K562 (cell line): Measurements from ENCODE around the gene ZNF627. TPM values are rescaled to one million over a fixed set of nuclear protein-coding genes. Genes with fewer than 3 reads are reported as not detected.

Experiments
- ATAC-seq: fragments of 200-7000 bp; cut with Tn5 transposase; 3 replicates; pipeline ENCODE4 v1.9.1; 2020; ENCODE audit warnings: moderate library complexity
- BruUV-seq: library from RNA; stranded (reverse); fragments of 400-500 nt; replicated peaks from 2 replicates; lab custom pipeline; 2021; lab: Mats Ljungman, UMichigan
- CTCF ChIA-PET: fragments of 300-600 bp; formaldehyde crosslinking; extraction: SDS; loops from one replicate; lab custom pipeline; 2021; ENCODE audit warnings: low intra/inter-chr PET ratio; lab: Yijun Ruan, JAX
- POLR2A ChIA-PET: fragments of 300-600, 350-650 bp; sonication (Branson Sonifier 250); formaldehyde crosslinking; extraction: SDS; loops from one replicate; lab custom pipeline; 2021; ENCODE audit warnings: antibody characterized with exemption, inconsistent platforms; lab: Yijun Ruan, JAX
- DNase-seq, 4 experiments: peaks; one replicate each; pipeline versions ENCODE4 v3.0.0 to v3.0.0-alpha.2; 2011 to 2018; ENCODE audit warnings: low spot score in 3 of 4, mixed read lengths in 3 of 4; ENCODE audit errors: extremely low read depth in 1 of 4
- FAIRE-seq: peaks from 2 replicates; lab custom pipeline; 2011; peaks lifted over from hg19 to GRCh38; lab: Jason Lieb, UNC
- H2AFZ ChIP-seq: 2 replicates; pipeline ENCODE4 v1.6.0; 2011; ENCODE audit warnings: low read depth, low read length, control low read depth, inconsistent platforms
- H3K27ac ChIP-seq: fragments of 200-600 bp; 3 replicates; pipeline ENCODE4 v1.8.0; 2011; ENCODE audit warnings: low read depth, mild to moderate bottlenecking, control low read depth, inconsistent platforms, low read length, moderate library complexity, mixed read lengths; ENCODE audit errors: extremely low read depth
- H3K27me3 ChIP-seq, 2 experiments: fragments of 300-600 bp in 1 of 2; 2 replicates in 1 of 2; 3 replicates in 1 of 2; pipeline versions ENCODE4 v1.6.0 to v1.8.0; 2011; ENCODE audit warnings: inconsistent platforms in 2 of 2, low read length in 2 of 2, mild to moderate bottlenecking in 1 of 2, mixed read lengths in 1 of 2, moderate library complexity in 1 of 2; ENCODE audit not compliant: control insufficient read depth in 2 of 2, insufficient read depth in 2 of 2
- H3K36me3 ChIP-seq: fragments of 300-600 bp; 3 replicates; pipeline ENCODE4 v1.8.0; 2011; ENCODE audit warnings: mild to moderate bottlenecking, low read length, inconsistent platforms; ENCODE audit not compliant: control insufficient read depth, insufficient read depth
- H3K4me1 ChIP-seq, 2 experiments: fragments of 200-600 bp in 1 of 2; replicated peaks in 1 of 2; 2 replicates in 1 of 2; 3 replicates in 1 of 2; pipeline versions ENCODE4 v1.5.1 to v1.8.0; 2011; ENCODE audit warnings: inconsistent platforms in 2 of 2, low read length in 2 of 2, mild to moderate bottlenecking in 1 of 2, mixed read lengths in 1 of 2, moderate library complexity in 1 of 2; ENCODE audit not compliant: control insufficient read depth in 2 of 2, insufficient read depth in 2 of 2
- H3K4me2 ChIP-seq: 2 replicates; pipeline ENCODE4 v1.6.1; 2011; ENCODE audit warnings: low read length, control low read depth, inconsistent platforms, mixed read lengths; ENCODE audit not compliant: insufficient read depth
- H3K4me3 ChIP-seq: fragments of 200-600 bp; sonication (generic), shearing (Covaris generic); 2 replicates; pipeline ENCODE4 v1.5.1; 2016; ENCODE audit warnings: control low read depth, inconsistent platforms
- H3K79me2 ChIP-seq: fragments of 200-600 bp; 3 replicates; pipeline ENCODE4 v1.8.0; 2011; ENCODE audit warnings: low read length, inconsistent platforms; ENCODE audit not compliant: control insufficient read depth, insufficient read depth
- H3K9ac ChIP-seq, 2 experiments: 2 replicates each; pipeline versions ENCODE4 v1.6.0 to v1.6.1; 2011; ENCODE audit warnings: low read depth in 2 of 2, low read length in 2 of 2, control low read depth in 1 of 2, inconsistent platforms in 1 of 2, mild to moderate bottlenecking in 1 of 2, mixed read lengths in 1 of 2; ENCODE audit not compliant: insufficient read depth in 1 of 2
- H3K9me1 ChIP-seq: one replicate; pipeline ENCODE4 v1.6.0; 2011; ENCODE audit warnings: inconsistent platforms, mild to moderate bottlenecking, low read length, moderate library complexity; ENCODE audit not compliant: control insufficient read depth, insufficient read depth
- H3K9me3 ChIP-seq: replicated peaks from 2 replicates; pipeline ENCODE4 v1.5.1; 2011; ENCODE audit warnings: low read depth, low read length, inconsistent platforms; ENCODE audit not compliant: control insufficient read depth, insufficient read depth
- H4K20me1 ChIP-seq: replicated peaks from 2 replicates; pipeline ENCODE4 v1.6.1; 2011; ENCODE audit warnings: low read length, inconsistent platforms, mixed read lengths; ENCODE audit not compliant: control insufficient read depth, insufficient read depth
- BRD9 ChIP-seq: fragments of 450-650 bp; IDR thresholded peaks from 2 replicates; pipeline ENCODE4 v1.6.1; 2018; ENCODE audit warnings: low read depth; ENCODE audit not compliant: partially characterized antibody
- DDX20 ChIP-seq: fragments of 450-650 bp; IDR thresholded peaks from 2 replicates; pipeline ENCODE4 v1.6.1; 2016; ENCODE audit warnings: missing genetic modification characterization, low read depth, mild to moderate bottlenecking, missing compliant biosample characterization, moderate library complexity
- E2F3 ChIP-seq: fragments of 250-450 bp; sonication (Bioruptor Pico); IDR thresholded peaks from 2 replicates; pipeline ENCODE4 v1.4.0; 2020; ENCODE audit warnings: mild to moderate bottlenecking
- EWSR1 ChIP-seq: fragments of 450-650 bp; IDR thresholded peaks from 2 replicates; pipeline ENCODE4 v1.6.1; 2018; ENCODE audit warnings: borderline replicate concordance, mild to moderate bottlenecking, low read depth, moderate library complexity; ENCODE audit not compliant: partially characterized antibody
- EZH2 ChIP-seq: IDR thresholded peaks from 2 replicates; pipeline ENCODE4 v1.6.1; 2012; ENCODE audit warnings: low read depth, mild to moderate bottlenecking, inconsistent platforms, low read length, borderline replicate concordance
- FOXA1 ChIP-seq: fragments of 450-650 bp; IDR thresholded peaks from 2 replicates; pipeline ENCODE4 v1.6.1; 2016; ENCODE audit warnings: mild to moderate bottlenecking, borderline replicate concordance
- JUNB ChIP-seq: fragments of 450-650 bp; formaldehyde crosslinking; conservative IDR thresholded peaks from 2 replicates; pipeline ENCODE4 v1.4.0; 2020; ENCODE audit warnings: mild to moderate bottlenecking
- MCM7 ChIP-seq, 2 experiments: fragments of 450-650 bp; IDR thresholded peaks; 2 replicates each; pipeline ENCODE4 v1.6.1; 2016 to 2018
- MIER1 ChIP-seq: fragments of 450-650 bp; IDR thresholded peaks from 2 replicates; pipeline ENCODE4 v1.6.1; 2016; ENCODE audit warnings: antibody characterized with exemption, mild to moderate bottlenecking, low read depth
- NCOR1 ChIP-seq: fragments of 450-650 bp; IDR thresholded peaks from 2 replicates; pipeline ENCODE4 v1.6.1; 2016; ENCODE audit warnings: mild to moderate bottlenecking, moderate library complexity
- POLR2G ChIP-seq: fragments of 200-400 bp; formaldehyde crosslinking; IDR thresholded peaks from 2 replicates; pipeline ENCODE4 v1.6.1; 2017; ENCODE audit warnings: low read depth, mild to moderate bottlenecking, antibody characterized with exemption, low read length, moderate library complexity
- RBM22 ChIP-seq: fragments of 200-400 bp; formaldehyde crosslinking; IDR thresholded peaks from 2 replicates; pipeline ENCODE4 v1.6.1; 2018; ENCODE audit warnings: low read length, low read depth; ENCODE audit not compliant: poor library complexity, severe bottlenecking
- SLC30A9 ChIP-seq: fragments of 250-450 bp; sonication (Bioruptor Pico); IDR thresholded peaks from 2 replicates; pipeline ENCODE4 v1.8.0; 2022; ENCODE audit warnings: mild to moderate bottlenecking, moderate library complexity
- SMAD1 ChIP-seq: fragments of 150-350 bp; IDR thresholded peaks from 2 replicates; pipeline ENCODE4 v1.6.1; 2014; ENCODE audit warnings: low read length, low read depth; ENCODE audit not compliant: partially characterized antibody
- SRSF1 ChIP-seq: fragments of 200-400 bp; formaldehyde crosslinking; IDR thresholded peaks from 2 replicates; pipeline ENCODE4 v1.6.1; 2017; ENCODE audit warnings: mild to moderate bottlenecking, low read depth, low read length, moderate library complexity
- SRSF3 ChIP-seq: fragments of 200-400 bp; formaldehyde crosslinking; IDR thresholded peaks from 2 replicates; pipeline ENCODE4 v1.6.1; 2016; ENCODE audit warnings: mild to moderate bottlenecking, low read length, moderate library complexity; ENCODE audit not compliant: insufficient read depth
- STAT5B ChIP-seq: fragments of 250-450 bp; sonication (Bioruptor Pico); IDR thresholded peaks from 2 replicates; pipeline ENCODE4 v1.8.0; 2021; ENCODE audit warnings: mild to moderate bottlenecking, inconsistent platforms
- TCF7 ChIP-seq: sonication (generic); IDR thresholded peaks from 2 replicates; pipeline ENCODE4 v1.6.1; 2016; ENCODE audit warnings: antibody characterized with exemption, borderline replicate concordance
- TGIF2 ChIP-seq: sonication (generic); formaldehyde crosslinking; IDR thresholded peaks from 2 replicates; pipeline ENCODE4 v1.8.1; 2022; ENCODE audit warnings: mild to moderate bottlenecking, missing genetic modification reagents, moderate library complexity
- ZBED1 ChIP-seq: IDR thresholded peaks from 2 replicates; pipeline ENCODE4 v1.6.1; 2014
- ZNF124 ChIP-seq: sonication (generic); formaldehyde crosslinking; IDR thresholded peaks from 2 replicates; pipeline ENCODE4 v1.8.1; 2022; ENCODE audit warnings: missing genetic modification reagents
- ZNF79 ChIP-seq: fragments of 250-450 bp; sonication (Bioruptor Pico); IDR thresholded peaks from 2 replicates; pipeline ENCODE4 v1.4.0; 2020; ENCODE audit warnings: low read depth, mild to moderate bottlenecking, moderate library complexity
- WGBS: fragments of 100-300 bp; shearing (Covaris generic); methylation state at CpG from one replicate; pipeline ENCODE4 v1.1.6; 2016; ENCODE audit warnings: low coverage, mixed read lengths; ENCODE audit not compliant: insufficient coverage; ENCODE audit errors: missing lambda C conversion rate; 5-methylcytosine and 5-hydroxymethylcytosine counted together
- in situ Hi-C: fragments of 300-500 bp; cut with MboI; formaldehyde crosslinking; loops from 4 replicates; pipeline ENCODE4 v1.15.0; 2018; ENCODE audit warnings: inconsistent platforms, mixed read lengths
- intact Hi-C: fragments of 100-400 bp; cut with micrococcal nuclease; formaldehyde crosslinking; loops from 2 replicates; pipeline ENCODE4 v1.14.2; 2022
- polyA plus RNA-seq, 8 experiments: library from polyadenylated mRNA; depleted of rRNA in 4 of 8; stranded (reverse) in 5 of 8; unstranded in 3 of 8; fragments of >200 nt; fragmentation: Nextera tagmentation in 2 of 8; fragmentation: Illumina TruSeq in 1 of 8; extraction: Ambion mirVana in 2 of 8; extraction: Trizol in 1 of 8; gene quantifications; 2 replicates each; pipeline versions ENCODE4 v1.2.1 to v1.2.3, GENCODE V29; 2011 to 2014; ENCODE audit warnings: inconsistent platforms in 1 of 8, missing spikeins in 1 of 8
- total RNA-seq, 7 experiments: library from RNA; depleted of rRNA in 6 of 7; stranded (reverse); fragments of >200 nt in 6 of 7; fragmentation: Illumina TruSeq in 2 of 7; extraction: Trizol in 2 of 7; gene quantifications; 2 replicates each; pipeline versions ENCODE4 v1.2.1 to v1.2.3, GENCODE V29; 2011 to 2021; ENCODE audit warnings: low replicate concordance in 1 of 7
- TF ChIP-seq, protein P1 (sequence below): fragments of 450-650 bp; IDR thresholded peaks from 2 replicates; pipeline ENCODE4 v1.6.1; 2016; ENCODE audit warnings: mild to moderate bottlenecking

Gene ZNF627
- total and polyA plus RNA-seq, 9 of the 15 experiments (the other 6 are each of a cell fraction or from before 2014, with no cell fraction given): 6.4 to 19.9 (median 10.6) TPM

DNA sequence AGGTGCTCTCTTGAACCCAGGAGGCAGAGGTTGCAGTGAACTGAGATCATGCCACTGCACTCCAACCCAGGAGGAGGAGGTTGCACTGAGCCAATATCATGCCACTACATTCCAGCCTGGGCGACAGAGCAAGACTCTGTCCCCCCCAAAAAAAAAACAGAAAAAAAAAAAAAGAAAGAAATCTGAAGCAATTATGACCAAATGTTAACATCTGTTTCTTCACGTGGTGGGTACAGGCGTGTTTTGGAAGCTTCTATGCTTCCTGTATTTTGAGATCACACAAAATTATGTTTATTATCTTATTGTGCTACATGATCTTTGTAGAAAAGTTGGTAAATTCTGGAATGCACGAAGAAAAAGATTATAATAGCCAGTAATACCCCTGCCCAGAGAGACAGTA lies 17.2 kb upstream of the ZNF627 start (continued):
- TF ChIP-seq TGIF2 (CRISPR knock-in tag): no peak
- no peak for TF ChIP-seq ZNF79 (CRISPR knock-in tag)
- TF ChIP-seq POLR2G: no peak
- no peak for TF ChIP-seq MIER1
- no peak for TF ChIP-seq SLC30A9 (CRISPR knock-in tag)
- TF ChIP-seq, all 486 proteins: peak for 0

DNA sequence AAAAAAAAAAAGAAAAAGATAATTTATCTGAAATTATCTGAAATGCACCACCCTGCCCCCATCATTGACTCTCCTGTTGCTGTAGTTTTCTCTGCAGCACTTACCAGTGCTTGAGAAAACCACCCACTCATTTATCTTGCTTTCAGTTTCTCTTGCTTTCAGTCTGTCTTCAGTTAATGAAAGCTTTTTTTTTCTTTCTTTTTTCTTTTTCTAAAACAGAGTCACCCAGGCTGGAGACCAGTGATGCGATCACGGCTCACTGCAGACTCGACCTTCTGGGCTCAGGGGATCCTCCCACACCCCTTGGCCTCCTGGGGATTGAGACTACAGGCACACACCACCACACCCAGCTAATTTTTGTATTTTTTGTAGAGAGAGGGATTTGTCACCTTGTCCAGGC lies 15.5 kb upstream of the ZNF627 start:
- peak overlapping the region; percentile 32 for H3K4me2 ChIP-seq
- peak overlapping the region; percentile 38 to 70; a peak in 2 of 4 replicates for H3K9ac ChIP-seq
- no peaks in the 10 kb centered on the region for H3K9me3 ChIP-seq
- H4K20me1 ChIP-seq: no peaks in the 10 kb centered on the region
- ATAC-seq: peak; percentile 81
- in situ Hi-C loops (no loop called here), intact Hi-C loops (no loop called here)
- ChIA-PET POLR2A (interaction anchor here (0.6 to 1.0 kb wide), 2 partner anchors 21 to 515 kb away, joined by 3 to 4 read pairs; no protein-coding TSS in a partner anchor), CTCF (no interaction called here)
- H3K4me3 ChIP-seq: no peak overlapping the region
- no peaks in the 10 kb centered on the region for H3K27me3 ChIP-seq
- peaks cover 38 to 59% of the 10 kb centered on the region in 2 experiments for H3K4me1 ChIP-seq
- peak; percentile 27 to 81 (median 36) for DNase-seq
- H3K27ac ChIP-seq: peak overlapping the region; percentile 74; the same call in 2 of the 3 replicates
- no peaks in the 10 kb centered on the region for H3K36me3 ChIP-seq
- 0% methylated on average over 3 of the region's 3 CpGs for WGBS
- H2AFZ ChIP-seq: peak overlapping the region; percentile 69
- peak; percentile 80 for FAIRE-seq
- no TSS peak for BruUV-seq
- H3K79me2 ChIP-seq: no peaks in the 10 kb centered on the region
- H3K9me1 ChIP-seq: no peaks in the 10 kb centered on the region
- TF ChIP-seq NCOR1 (no peak), ZBED1 (no peak), BRD9 (no peak), JUNB (CRISPR knock-in tag) (no peak), FOXA1 (no peak), MCM7 (IDR thresholded peaks at IDR 0.05) (no peak), EZH2 (no peak), SRSF3 (no peak), ZNF124 (CRISPR knock-in tag) (no peak), SMAD1 (no peak), STAT5B (no peak), E2F3 (CRISPR knock-in tag) (no peak), EWSR1 (no peak), SRSF1 (no peak), RBM22 (no peak), DDX20 (tag) (no peak), TCF7 (no peak)
- TF ChIP-seq, protein P1, sequence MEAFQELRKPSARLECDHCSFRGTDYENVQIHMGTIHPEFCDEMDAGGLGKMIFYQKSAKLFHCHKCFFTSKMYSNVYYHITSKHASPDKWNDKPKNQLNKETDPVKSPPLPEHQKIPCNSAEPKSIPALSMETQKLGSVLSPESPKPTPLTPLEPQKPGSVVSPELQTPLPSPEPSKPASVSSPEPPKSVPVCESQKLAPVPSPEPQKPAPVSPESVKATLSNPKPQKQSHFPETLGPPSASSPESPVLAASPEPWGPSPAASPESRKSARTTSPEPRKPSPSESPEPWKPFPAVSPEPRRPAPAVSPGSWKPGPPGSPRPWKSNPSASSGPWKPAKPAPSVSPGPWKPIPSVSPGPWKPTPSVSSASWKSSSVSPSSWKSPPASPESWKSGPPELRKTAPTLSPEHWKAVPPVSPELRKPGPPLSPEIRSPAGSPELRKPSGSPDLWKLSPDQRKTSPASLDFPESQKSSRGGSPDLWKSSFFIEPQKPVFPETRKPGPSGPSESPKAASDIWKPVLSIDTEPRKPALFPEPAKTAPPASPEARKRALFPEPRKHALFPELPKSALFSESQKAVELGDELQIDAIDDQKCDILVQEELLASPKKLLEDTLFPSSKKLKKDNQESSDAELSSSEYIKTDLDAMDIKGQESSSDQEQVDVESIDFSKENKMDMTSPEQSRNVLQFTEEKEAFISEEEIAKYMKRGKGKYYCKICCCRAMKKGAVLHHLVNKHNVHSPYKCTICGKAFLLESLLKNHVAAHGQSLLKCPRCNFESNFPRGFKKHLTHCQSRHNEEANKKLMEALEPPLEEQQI: no peak
